A549 treated with CORT108297 at 1 μM for 4 hours (cell line): Measurements from ENCODE around the gene SPG21. TPM values are rescaled to one million over a fixed set of nuclear protein-coding genes. Genes with fewer than 3 reads are reported as not detected.

ENCODE experiments used
- total RNA-seq: library from RNA; stranded (reverse); fragments of 200-300 nt; extraction: Qiagen RNA extraction; gene quantifications from 5 replicates; pipeline ENCODE4 v1.2.3, GENCODE V29; 2022

The SPG21 gene
- total RNA-seq = 120 to 134 TPM (median 125 TPM) in 5 replicates

GRCh38 chr15:64989416-64990167 lies at the start of gene SPG21:
TSS of gene SPG21 (minus strand) at chr15:64989914. CDS start at chr15:64983569, 6,345 bp downstream.

GRCh38 chr15:65028921-65029735 lies 39.4 kb upstream of the SPG21 start, which contains the start of gene MTFMT:
TSS of gene MTFMT (minus strand) at chr15:65029639. CDS start at chr15:65029613, 26 bp downstream.

Other genes with a start within 250 kb of the SPG21 start
- gene RBPMS2, start 214.3 kb downstream of the SPG21 start, total RNA-seq = 6.5 to 9.6 TPM (median 8.9 TPM) in 5 replicates
- gene PIF1, start 164.3 kb downstream of the SPG21 start, total RNA-seq = 12.6 to 23.0 TPM (median 19.2 TPM) in 5 replicates
- gene PLEKHO2, start 148.0 kb downstream of the SPG21 start, total RNA-seq = 5.3 to 6.2 TPM (median 5.7 TPM) in 5 replicates
- gene ANKDD1A, start 78.0 kb downstream of the SPG21 start, total RNA-seq = 1.5 to 2.0 TPM (median 1.6 TPM) in 5 replicates
- gene MTFMT, start 39.7 kb upstream of the SPG21 start, total RNA-seq = 25.0 to 28.1 TPM (median 26.6 TPM) in 5 replicates
- gene SLC51B, start 55.5 kb upstream of the SPG21 start, total RNA-seq = 11.4 to 16.4 TPM (median 12.7 TPM) in 5 replicates
- gene RASL12, start 78.1 kb upstream of the SPG21 start, total RNA-seq = 0.06 to 0.16 TPM (median 0.12 TPM) in 5 replicates
- not detected in 5 replicates for gene KBTBD13, start 86.8 kb upstream of the SPG21 start, total RNA-seq
- 0.53 to 1.1 TPM (median 0.91 TPM) in 5 replicates for gene UBAP1L, start 125.3 kb upstream of the SPG21 start, total RNA-seq
- 25.5 to 27.7 TPM (median 26.8 TPM) in 5 replicates for gene PDCD7, start 143.9 kb upstream of the SPG21 start, total RNA-seq
- gene CLPX, start 195.4 kb upstream of the SPG21 start, total RNA-seq = 35.0 to 61.0 TPM (median 47.0 TPM) in 5 replicates
- 0.06 to 0.09 TPM (median 0.07 TPM) in 5 replicates for gene CILP, start 221.6 kb upstream of the SPG21 start, total RNA-seq